Femur (tissue), 1 donor: ENCODE measurements around the gene PTER.

Experiments
- DNase-seq: peaks from one replicate; pipeline ENCODE4 v3.0.0-alpha.2; 2017

Gene PTER

DNA sequence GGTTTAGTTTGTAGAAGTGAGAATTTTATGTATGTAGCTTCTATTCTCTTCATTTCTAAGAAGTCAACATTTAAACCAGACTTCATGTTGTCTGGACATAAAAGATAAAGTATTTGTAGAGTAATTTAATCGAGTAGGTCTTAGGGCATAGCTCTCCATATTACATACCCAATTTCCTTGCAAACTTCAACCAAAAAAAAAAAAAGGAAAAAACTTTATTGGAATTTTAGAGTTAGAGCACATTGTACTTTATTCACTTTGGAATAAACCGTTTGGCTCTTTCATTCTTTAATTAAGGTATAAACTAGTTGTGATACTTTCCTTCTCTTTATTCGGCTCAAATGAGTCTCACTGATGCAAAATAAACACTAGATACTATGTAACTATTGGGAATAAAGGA, 36.0 kb downstream of the PTER start:
- no peak for DNase-seq

- no peak for DNase-seq
Measured at GRCh38 chr10:16477757-16478156, 40.9 kb downstream of the PTER start.

DNA sequence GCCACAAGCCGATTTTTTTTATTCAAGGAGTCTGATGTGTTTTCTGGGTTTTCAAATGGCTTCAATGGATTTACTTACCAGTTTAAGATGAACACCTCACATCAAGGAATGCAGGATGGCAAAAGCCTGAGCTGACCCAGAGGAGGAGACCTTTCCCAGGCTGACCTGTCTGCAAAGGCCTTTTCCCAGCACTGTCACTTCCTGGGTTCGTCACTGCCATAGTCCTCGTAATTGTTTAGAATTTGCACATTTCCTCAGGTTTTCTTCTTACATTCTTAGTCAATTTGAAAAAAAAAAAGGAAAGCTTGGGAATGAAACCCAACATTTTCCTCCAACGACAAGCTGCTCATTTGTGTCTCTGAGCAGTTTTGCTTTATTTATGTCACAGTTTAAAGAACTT, 42.0 kb downstream of the PTER start:
- no peak for DNase-seq

GRCh38 chr10:16481052-16481728, 44.4 kb downstream of the PTER start:
- DNase-seq = no peak

GRCh38 chr10:16483241-16483917, 46.6 kb downstream of the PTER start:
- no peak for DNase-seq

DNA sequence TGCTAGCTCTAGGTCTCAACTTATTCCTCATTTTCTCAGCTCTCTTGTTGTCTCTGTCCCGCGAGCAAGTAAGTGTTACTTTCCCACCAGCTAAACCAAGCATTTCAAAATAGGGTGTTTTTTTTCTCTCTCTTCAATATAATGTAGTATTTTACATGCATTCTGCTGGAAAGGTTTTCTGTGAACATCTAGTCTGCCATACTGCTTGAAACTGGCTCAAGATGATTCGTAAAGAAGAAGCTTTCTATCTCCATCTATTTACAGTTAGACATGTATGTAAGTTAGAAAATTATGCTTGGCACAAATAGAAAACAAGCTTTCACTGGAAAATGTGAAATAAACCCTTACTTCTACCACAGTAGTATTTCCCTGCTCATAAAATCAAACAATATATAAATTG, 53.7 kb downstream of the PTER start:
- no peak for DNase-seq

DNA sequence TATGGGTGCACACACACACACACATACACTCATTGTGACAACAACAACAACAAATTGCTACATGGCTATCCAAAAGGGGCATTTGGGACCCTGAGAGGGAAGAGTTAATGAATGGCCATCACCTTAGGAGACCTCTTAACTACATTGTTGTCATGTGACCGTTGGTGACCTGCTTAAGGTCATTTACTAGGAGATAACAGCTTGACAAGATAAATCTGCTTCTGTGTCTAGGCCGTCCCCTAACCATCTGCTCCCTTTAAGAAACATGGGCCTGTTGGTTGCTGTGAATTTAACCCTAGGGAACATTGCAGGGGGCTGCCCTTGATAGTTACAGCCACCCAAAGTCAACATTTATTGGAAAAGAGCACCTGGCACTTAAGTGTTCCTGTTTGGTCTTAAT, 55.1 kb downstream of the PTER start:
- DNase-seq = no peak

GRCh38 chr10:16493884-16494536, 57.2 kb downstream of the PTER start:
- DNase-seq = no peak

- DNase-seq = no peak
Measured at GRCh38 chr10:16497911-16498310, 61.1 kb downstream of the PTER start.

GRCh38 chr10:16505161-16505560, 68.4 kb downstream of the PTER start:
- no peak for DNase-seq

DNA sequence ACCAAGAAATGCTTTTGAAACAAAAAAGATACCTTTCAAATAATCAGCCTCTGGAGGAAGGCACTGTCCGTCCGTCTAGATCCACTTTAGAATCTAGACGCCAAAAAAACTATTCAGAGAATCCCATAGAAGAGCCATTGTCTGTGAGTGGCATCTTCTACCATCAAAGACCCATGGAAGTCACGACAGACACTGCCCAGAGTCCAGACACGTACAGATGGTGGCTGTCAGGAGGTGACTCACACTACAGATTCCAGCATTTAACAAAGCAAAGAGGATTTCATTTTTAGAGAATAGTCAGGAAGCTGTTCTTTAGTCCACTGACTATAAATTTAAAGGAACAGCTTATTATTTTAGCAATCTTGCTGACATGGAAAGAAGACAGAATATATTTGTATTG, 73.2 kb downstream of the PTER start:
- DNase-seq = no peak

- DNase-seq = no peak
Measured at GRCh38 chr10:16510843-16511242, 74.0 kb downstream of the PTER start.

- DNase-seq = no peak
Measured at GRCh38 chr10:16518822-16519221, 82.0 kb downstream of the PTER start.

DNA sequence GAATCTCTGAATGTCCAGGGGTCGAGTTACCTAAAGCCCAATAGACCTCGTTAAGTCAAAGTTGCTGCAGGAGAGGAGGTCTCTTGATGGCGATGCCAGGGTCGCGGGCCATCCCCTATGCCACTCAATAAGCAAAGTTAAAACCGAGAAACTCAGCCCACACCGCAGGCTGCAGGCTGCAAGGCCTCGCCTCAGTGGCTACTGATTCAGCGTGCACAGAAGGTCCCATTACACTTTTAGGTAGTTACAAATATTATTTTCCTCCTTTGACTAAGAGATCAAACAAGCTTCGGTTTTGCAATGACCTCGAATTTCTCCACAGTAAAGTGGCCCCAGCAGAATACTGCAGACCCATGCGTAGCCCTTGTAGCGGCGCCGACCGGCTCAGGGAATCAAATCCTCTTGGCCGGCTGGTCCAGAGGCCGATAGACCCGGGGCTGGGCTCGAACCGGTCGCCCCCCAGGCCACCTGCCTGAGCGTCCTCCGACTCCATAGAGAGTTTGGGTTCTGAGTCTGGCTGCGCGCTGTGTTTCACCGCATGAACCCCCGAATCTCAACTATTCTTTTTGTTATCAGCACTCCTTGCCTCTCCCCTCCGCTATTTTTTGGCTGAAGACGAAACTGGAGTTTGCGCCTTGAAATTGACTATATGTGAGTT, 82.6 kb downstream of the PTER start:
- no peak for DNase-seq

GRCh38 chr10:16519908-16520861, 83.4 kb downstream of the PTER start:
- DNase-seq = no peak

GRCh38 chr10:16520900-16521299, 84.1 kb downstream of the PTER start:
- peak; percentile 25 for DNase-seq

DNA sequence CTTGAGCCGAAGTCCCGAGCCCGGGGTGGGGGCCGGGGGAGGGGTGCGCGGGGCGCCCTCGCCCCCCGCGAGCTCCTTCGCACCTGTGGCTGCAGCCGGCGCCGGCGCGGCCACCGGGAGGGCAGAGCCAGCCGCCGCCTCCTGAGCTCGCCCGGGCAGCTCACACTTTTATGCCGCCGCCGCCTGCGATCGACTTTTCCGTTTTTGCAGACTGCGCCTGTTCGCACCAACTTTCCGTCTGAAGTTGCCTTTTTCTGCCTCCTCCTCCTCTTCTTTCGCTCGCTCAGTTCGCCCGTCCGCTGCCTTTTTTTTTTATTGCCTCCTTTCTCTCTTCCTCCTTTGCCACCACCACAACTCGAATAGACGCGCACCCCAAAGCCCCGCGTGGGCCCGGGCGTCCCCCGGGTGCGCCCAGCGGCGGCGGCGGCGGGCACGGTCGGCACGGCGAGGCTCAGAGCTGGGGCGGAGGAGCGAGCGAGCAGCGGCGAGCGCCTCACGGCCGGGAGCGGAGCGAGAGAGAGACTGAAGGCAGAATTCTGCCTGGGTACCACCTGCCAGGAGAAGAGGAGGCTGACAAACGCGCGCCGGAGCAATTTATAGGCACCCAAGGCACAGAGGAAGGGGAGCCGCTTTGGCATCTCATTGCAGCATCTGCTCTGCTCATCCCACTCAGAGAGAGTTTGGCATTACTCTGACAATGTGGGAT, 84.7 kb downstream of the PTER start, which contains the start of gene C1QL3:
C1QL3 (minus strand) TSS at position 569 of the 706 bp plus-strand sequence. CDS start 814 bp downstream, outside the sequence.
- DNase-seq = peak; percentile 26

DNA sequence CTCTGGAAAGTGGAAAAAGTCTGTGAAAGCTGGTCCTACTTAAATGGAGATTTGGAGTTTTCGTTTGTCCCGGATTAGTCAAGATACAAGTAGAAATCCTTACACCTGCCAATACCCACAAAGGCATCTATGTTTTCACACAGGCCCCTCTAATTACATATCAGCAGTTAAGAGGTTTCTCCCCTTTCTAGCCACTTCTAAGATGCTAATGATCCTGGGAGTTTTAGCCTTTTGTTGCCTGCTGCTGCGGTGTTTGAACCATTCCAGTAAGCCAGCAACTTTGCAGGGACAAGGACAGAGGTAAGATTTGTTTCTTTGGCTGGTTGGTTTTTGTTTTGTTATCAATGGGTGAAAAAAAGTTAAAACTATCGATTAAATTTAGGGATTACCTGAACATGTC, 90.6 kb downstream of the PTER start:
- no peak for DNase-seq

DNA sequence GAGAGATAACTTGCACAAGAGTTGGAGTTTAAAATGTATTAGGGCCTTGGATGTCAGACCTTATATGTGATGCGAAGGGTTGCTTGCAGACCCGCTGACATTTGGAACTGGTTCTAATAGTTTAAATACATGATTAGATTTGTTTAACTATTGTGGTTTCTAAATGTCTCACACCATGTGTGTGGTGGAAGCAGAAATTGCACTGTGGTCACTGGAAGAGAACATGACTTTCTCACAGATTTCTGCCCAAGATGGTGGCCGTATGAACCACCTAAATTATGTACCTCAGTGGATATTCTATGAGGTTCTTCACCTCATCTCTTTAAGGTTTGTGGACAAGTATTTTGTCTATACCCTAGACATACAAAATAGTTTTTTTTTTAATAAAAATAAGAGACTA, 93.0 kb downstream of the PTER start:
- no peak for DNase-seq

GRCh38 chr10:16536155-16536554, 99.3 kb downstream of the PTER start:
- DNase-seq = no peak

- DNase-seq = no peak
Measured at GRCh38 chr10:16544099-16544498, 107.3 kb downstream of the PTER start.

DNA sequence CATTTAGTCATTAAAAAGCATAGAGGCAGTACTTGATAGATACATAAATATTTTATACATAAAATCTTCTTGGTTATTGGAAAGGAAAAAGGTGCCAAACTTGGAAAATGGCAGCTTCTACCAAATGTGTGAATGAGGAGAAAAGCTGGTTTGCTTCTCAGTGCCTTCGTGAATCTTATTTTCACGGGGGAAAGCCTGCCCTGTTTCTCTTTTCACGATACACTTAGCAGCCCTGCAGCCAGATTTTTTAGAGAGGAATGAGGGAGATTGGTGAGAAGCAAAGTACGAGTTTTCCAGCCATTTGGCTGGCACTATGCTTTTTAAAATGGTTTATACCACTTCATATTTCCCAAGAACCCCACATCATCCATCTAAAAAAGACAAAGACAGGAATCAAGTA, 107.8 kb downstream of the PTER start:
- DNase-seq = no peak
